HG02973 (cell line): ENCODE data around the gene RPS6KC1.
"Not testable (repeated sequence)": the region's sequence is repeated elsewhere in the genome, so short reads cannot be mapped to it uniquely, and the experiment has no call there.

Experiments used
- ATAC-seq: cut with Tn5 transposase; IDR thresholded peaks from one replicate; pipeline ENCODE4 v1.9.1; 2021; ENCODE audit warnings: moderate library complexity; ENCODE audit not compliant: unreplicated experiment

Gene RPS6KC1

GRCh38 chr1:213269829-213270228, 218.8 kb downstream of the RPS6KC1 start:
- no peak for ATAC-seq

- no peak for ATAC-seq
Measured at GRCh38 chr1:213273546-213273945, 222.5 kb downstream of the RPS6KC1 start.

- no peak for ATAC-seq
Measured at GRCh38 chr1:213274140-213274539, 223.1 kb downstream of the RPS6KC1 start.

GRCh38 chr1:213275293-213275692, 224.3 kb downstream of the RPS6KC1 start:
- ATAC-seq: no peak

- no peak for ATAC-seq
Measured at GRCh38 chr1:213276236-213276635, 225.2 kb downstream of the RPS6KC1 start.

- no peak for ATAC-seq
Measured at GRCh38 chr1:213277036-213277435, 226.0 kb downstream of the RPS6KC1 start.

GRCh38 chr1:213279410-213279809, 228.4 kb downstream of the RPS6KC1 start:
- no peak for ATAC-seq

GRCh38 chr1:213281640-213282301, 230.7 kb downstream of the RPS6KC1 start:
- ATAC-seq: no peak

- ATAC-seq: no peak
Measured at GRCh38 chr1:213284626-213285025, 233.6 kb downstream of the RPS6KC1 start.

- no peak for ATAC-seq
Measured at GRCh38 chr1:213286235-213286634, 235.2 kb downstream of the RPS6KC1 start.

- ATAC-seq: no peak
Measured at GRCh38 chr1:213287987-213288386, 236.9 kb downstream of the RPS6KC1 start.

GRCh38 chr1:213291526-213291925, 240.5 kb downstream of the RPS6KC1 start:
- ATAC-seq: no peak

GRCh38 chr1:213292614-213293013, 241.6 kb downstream of the RPS6KC1 start:
- ATAC-seq: no peak

GRCh38 chr1:213295860-213296259, 244.8 kb downstream of the RPS6KC1 start:
- no peak for ATAC-seq

- no peak for ATAC-seq
Measured at GRCh38 chr1:213296558-213296957, 245.5 kb downstream of the RPS6KC1 start.

- no peak for ATAC-seq
Measured at GRCh38 chr1:213297021-213297420, 246.0 kb downstream of the RPS6KC1 start.

- no peak for ATAC-seq
Measured at GRCh38 chr1:213300433-213300832, 249.4 kb downstream of the RPS6KC1 start.

- ATAC-seq: not testable (repeated sequence)
Measured at GRCh38 chr1:213301524-213301923, 250.5 kb downstream of the RPS6KC1 start.

GRCh38 chr1:213303286-213303685, 252.2 kb downstream of the RPS6KC1 start:
- no peak for ATAC-seq

GRCh38 chr1:213315571-213315970, 264.5 kb downstream of the RPS6KC1 start:
- no peak for ATAC-seq

GRCh38 chr1:213318458-213318857, 267.4 kb downstream of the RPS6KC1 start:
- not testable (repeated sequence) for ATAC-seq

GRCh38 chr1:213320191-213320870, 269.3 kb downstream of the RPS6KC1 start:
- ATAC-seq: no peak
